GM23338 (cell line): Measurements from ENCODE around the gene USP10. TPM values are rescaled to one million over a fixed set of nuclear protein-coding genes. Genes with fewer than 3 reads are reported as not detected.

ENCODE experiments used
- ATAC-seq: fragments of 200-7000 bp; cut with Tn5 transposase; 3 replicates; pipeline ENCODE4 v1.9.1; 2020
- DNase-seq: peaks from one replicate; pipeline ENCODE4 v3.0.0-alpha.2; 2015; ENCODE audit warnings: low spot score
- H2AFZ ChIP-seq: fragments of 200-600 bp; sonication (generic); 2 replicates; pipeline ENCODE4 v1.8.0; 2016; ENCODE audit warnings: antibody characterized with exemption, mild to moderate bottlenecking, moderate library complexity
- H3F3A ChIP-seq: fragments of 200-600 bp; sonication (generic); replicated peaks from 2 replicates; pipeline ENCODE4 v1.8.0; 2017; ENCODE audit warnings: antibody characterized with exemption, mixed run types, low read depth
- H3K27ac ChIP-seq: fragments of 200-600 bp; sonication (generic); 2 replicates; pipeline ENCODE4 v1.6.1; 2016; ENCODE audit warnings: low read depth
- H3K27me3 ChIP-seq: fragments of 200-600 bp; sonication (generic); 2 replicates; pipeline ENCODE4 v1.8.0; 2016; ENCODE audit warnings: mild to moderate bottlenecking, mixed run types, moderate library complexity; ENCODE audit not compliant: insufficient read depth
- H3K36me3 ChIP-seq: fragments of 200-600 bp; sonication (generic); 2 replicates; pipeline ENCODE4 v1.8.0; 2016; ENCODE audit warnings: mild to moderate bottlenecking; ENCODE audit not compliant: insufficient read depth
- H3K4me1 ChIP-seq: fragments of 200-600 bp; sonication (generic); 2 replicates; pipeline ENCODE4 v1.8.0; 2016; ENCODE audit warnings: mild to moderate bottlenecking, moderate library complexity; ENCODE audit not compliant: insufficient read depth
- H3K4me2 ChIP-seq: fragments of 200-600 bp; sonication (generic); 2 replicates; pipeline ENCODE4 v1.7.1; 2017; ENCODE audit warnings: mixed run types
- H3K4me3 ChIP-seq: fragments of 200-600 bp; sonication (generic); 2 replicates; pipeline ENCODE4 v1.6.1; 2016; ENCODE audit warnings: mixed run types
- H3K79me2 ChIP-seq: fragments of 200-600 bp; sonication (generic); replicated peaks from 2 replicates; pipeline ENCODE4 v1.8.0; 2017; ENCODE audit warnings: mild to moderate bottlenecking; ENCODE audit not compliant: insufficient read depth
- H3K9me2 ChIP-seq: fragments of 200-600 bp; sonication (generic); 2 replicates; pipeline ENCODE4 v1.8.0; 2017; ENCODE audit not compliant: insufficient read depth
- H4K20me1 ChIP-seq: fragments of 200-600 bp; sonication (generic); replicated peaks from 2 replicates; pipeline ENCODE4 v1.8.0; 2017; ENCODE audit warnings: mild to moderate bottlenecking; ENCODE audit not compliant: insufficient read depth
- H3K27ac Mint-ChIP-seq: 2 replicates; pipeline ENCODE4 v1.8.0; 2020; ENCODE audit warnings: inconsistent platforms, mild to moderate bottlenecking, moderate library complexity, mixed read lengths
- H3K27me3 Mint-ChIP-seq: 3 replicates; pipeline ENCODE4 v1.8.0; 2022; ENCODE audit warnings: low read depth, mild to moderate bottlenecking, moderate library complexity, mixed read lengths, inconsistent platforms; ENCODE audit not compliant: insufficient read depth, poor library complexity
- H3K36me3 Mint-ChIP-seq: 3 replicates; pipeline ENCODE4 v1.8.0; 2021; ENCODE audit warnings: low read depth, mild to moderate bottlenecking, inconsistent platforms, moderate library complexity, mixed read lengths
- H3K4me1 Mint-ChIP-seq: 3 replicates; pipeline ENCODE4 v1.8.0; 2020; ENCODE audit warnings: mild to moderate bottlenecking, inconsistent platforms, mixed read lengths
- H3K4me3 Mint-ChIP-seq: 3 replicates; pipeline ENCODE4 v1.8.0; 2021; ENCODE audit warnings: moderate library complexity, mild to moderate bottlenecking, inconsistent platforms, mixed read lengths
- H3K9me3 Mint-ChIP-seq: 3 replicates; pipeline ENCODE4 v1.8.0; 2020; ENCODE audit warnings: moderate library complexity, mild to moderate bottlenecking, inconsistent platforms, mixed read lengths
- CREB1 ChIP-seq: fragments of 250-450 bp; sonication (Bioruptor Pico); IDR thresholded peaks from 2 replicates; pipeline ENCODE4 v1.5.0; 2020; ENCODE audit warnings: low read depth, mild to moderate bottlenecking, moderate library complexity
- CTCF ChIP-seq, 2 experiments: fragments of 200-600 bp in 1 of 2; sonication (generic) in 1 of 2; conservative IDR thresholded peaks; 2 replicates each; pipeline versions ENCODE4 v1.5.1 to v1.6.1; 2016 to 2017; ENCODE audit warnings: antibody characterized with exemption in 2 of 2, low read depth in 2 of 2, mild to moderate bottlenecking in 2 of 2, moderate library complexity in 1 of 2
- ETS1 ChIP-seq: IDR thresholded peaks from 2 replicates; pipeline ENCODE4 v1.6.1; 2016; ENCODE audit warnings: antibody characterized with exemption
- EZH2 ChIP-seq: fragments of 200-600 bp; sonication (generic); IDR thresholded peaks from one replicate; pipeline ENCODE4 v1.8.0; 2017; ENCODE audit warnings: antibody characterized with exemption, mild to moderate bottlenecking, low read depth; ENCODE audit not compliant: unreplicated experiment
- EZH2phosphoT487 ChIP-seq: fragments of 200-600 bp; sonication (generic); IDR thresholded peaks from one replicate; pipeline ENCODE4 v1.8.1; 2018; ENCODE audit warnings: antibody characterized with exemption; ENCODE audit not compliant: unreplicated experiment
- JUNB ChIP-seq: IDR thresholded peaks from one replicate; pipeline ENCODE4 v1.6.1; 2016; ENCODE audit warnings: antibody characterized with exemption; ENCODE audit not compliant: unreplicated experiment
- NANOG ChIP-seq: IDR thresholded peaks from 2 replicates; pipeline ENCODE4 v1.6.1; 2016; ENCODE audit warnings: antibody characterized with exemption, borderline replicate concordance
- POLR2AphosphoS5 ChIP-seq: IDR thresholded peaks from 2 replicates; pipeline ENCODE4 v1.6.1; 2016; ENCODE audit warnings: antibody characterized with exemption, low read depth
- STAT1 ChIP-seq: IDR thresholded peaks from one replicate; pipeline ENCODE4 v1.6.1; 2016; ENCODE audit warnings: antibody characterized with exemption; ENCODE audit not compliant: unreplicated experiment
- ZNF114 ChIP-seq: fragments of 250-450 bp; sonication (Bioruptor Pico); IDR thresholded peaks from 2 replicates; pipeline ENCODE4 v1.5.0; 2020; ENCODE audit warnings: mild to moderate bottlenecking, moderate library complexity
- polyA plus RNA-seq: library from polyadenylated mRNA; unstranded; fragments of >200 nt; fragmentation: Nextera tagmentation; extraction: Ambion mirVana; gene quantifications from 2 replicates; pipeline ENCODE4 v1.2.1, GENCODE V29; 2016
- total RNA-seq: library from RNA; depleted of rRNA; stranded (reverse); fragments of >200 nt; shearing (Covaris generic); gene quantifications from 2 replicates; pipeline ENCODE4 v1.2.3, GENCODE V29; 2014
- TF ChIP-seq, protein P1 (sequence below): IDR thresholded peaks from one replicate; pipeline ENCODE4 v1.6.1; 2018; ENCODE audit warnings: antibody characterized with exemption; ENCODE audit not compliant: unreplicated experiment

USP10 gene
- total and polyA plus RNA-seq, 2 experiments from 2014 or later: 158 to 194 TPM

GRCh38 chr16:84754353-84754856 lies 54.6 kb downstream of the USP10 start:
- no peak overlapping the region for H2AFZ ChIP-seq
- peaks cover 2% of the 10 kb centered on the region; the same call in 1 of the 2 replicates for H3K36me3 ChIP-seq
- Mint-ChIP-seq H3K27me3 (peaks cover 2% of the 10 kb centered on the region), H3K36me3 (peaks cover 7% of the 10 kb centered on the region; the same call in 2 of the 3 replicates), H3K9me3 (no peaks in the 10 kb centered on the region), H3K27ac (no peak overlapping the region), H3K4me3 (no peak overlapping the region), H3K4me1 (peaks cover 33% of the 10 kb centered on the region)
- DNase-seq (peak; percentile 90), ATAC-seq (peak; percentile 88)
- H3F3A ChIP-seq: peaks cover 6% of the 10 kb centered on the region; the same call in 1 of the 2 replicates
- peaks cover 98% of the 10 kb centered on the region for H3K79me2 ChIP-seq
- H3K4me1 ChIP-seq: peaks cover 17% of the 10 kb centered on the region
- peaks cover 68% of the 10 kb centered on the region for H4K20me1 ChIP-seq
- no peak overlapping the region for H3K4me3 ChIP-seq
- no peaks in the 10 kb centered on the region for H3K27me3 ChIP-seq
- H3K27ac ChIP-seq: no peak overlapping the region
- TF ChIP-seq EZH2phosphoT487 (no peak), CTCF (conservative IDR thresholded peaks at IDR 0.05; ENCODE audit: low read depth in 2 of 2) (peak; percentile 74 to 84)
- H3K4me2 ChIP-seq: no peak overlapping the region
- no peaks in the 10 kb centered on the region for H3K9me2 ChIP-seq

DNA sequence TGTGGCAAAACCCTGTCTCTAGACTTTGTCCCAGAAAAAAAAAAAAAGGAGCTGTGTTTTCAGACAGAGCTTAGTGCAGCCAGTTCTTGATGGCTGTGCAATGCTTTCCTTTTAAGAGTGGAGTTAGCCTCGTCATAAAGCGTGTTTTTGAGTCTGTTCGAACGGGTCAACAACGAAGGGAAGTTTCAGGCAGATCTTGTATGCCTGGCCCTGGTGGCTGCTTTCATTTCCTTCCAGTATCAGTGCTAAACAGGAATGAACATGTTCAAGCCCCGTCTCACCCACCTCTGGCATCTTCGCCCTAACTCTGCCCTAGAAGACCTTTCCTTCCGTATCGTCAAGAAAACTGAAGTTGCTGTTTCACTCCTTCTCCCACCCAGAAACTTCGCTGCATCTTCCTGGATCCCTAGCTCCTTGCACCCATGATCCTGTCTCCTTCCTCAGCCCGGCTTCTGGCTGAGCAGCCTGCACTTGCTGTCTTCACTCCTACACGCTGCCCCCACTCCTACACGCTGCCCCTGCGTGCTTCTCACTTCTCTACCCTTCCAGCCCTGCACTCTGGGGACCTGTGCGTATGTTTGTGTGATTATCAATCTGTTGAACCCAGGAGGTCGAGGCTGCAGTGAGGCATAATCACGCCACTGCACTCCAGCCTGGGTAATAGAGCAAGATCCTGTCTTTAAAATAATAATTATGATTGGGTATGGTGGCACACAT lies 55.3 kb downstream of the USP10 start:
- H3K9me2 ChIP-seq: no peaks in the 10 kb centered on the region
- no peak overlapping the region for H3K4me3 ChIP-seq
- H3K4me2 ChIP-seq: no peak overlapping the region
- Mint-ChIP-seq H3K4me1 (peaks cover 33% of the 10 kb centered on the region), H3K27me3 (peaks cover 2% of the 10 kb centered on the region), H3K27ac (peak overlapping the region; percentile 59), H3K36me3 (peaks cover 13% of the 10 kb centered on the region), H3K4me3 (no peak overlapping the region), H3K9me3 (no peaks in the 10 kb centered on the region)
- H4K20me1 ChIP-seq: peaks cover 68% of the 10 kb centered on the region
- H3F3A ChIP-seq: peaks cover 7% of the 10 kb centered on the region; the same call in 1 of the 2 replicates
- H3K36me3 ChIP-seq: peaks cover 9% of the 10 kb centered on the region; the same call in 1 of the 2 replicates
- H3K79me2 ChIP-seq: peaks cover 98% of the 10 kb centered on the region
- no peak overlapping the region for H3K27ac ChIP-seq
- TF ChIP-seq EZH2phosphoT487: no peak
- H3K4me1 ChIP-seq: peaks cover 17% of the 10 kb centered on the region
- H3K27me3 ChIP-seq: no peaks in the 10 kb centered on the region
- DNase-seq (no peak), ATAC-seq (no peak)
- no peak overlapping the region for H2AFZ ChIP-seq

GRCh38 chr16:84756830-84757229 lies 57.0 kb downstream of the USP10 start:
- Histone ChIP-seq H3K27ac (no peak overlapping the region), H3F3A (peaks cover 5% of the 10 kb centered on the region; the same call in 1 of the 2 replicates), H3K4me1 (peaks cover 16% of the 10 kb centered on the region), H3K27me3 (no peaks in the 10 kb centered on the region), H3K36me3 (peaks cover 10% of the 10 kb centered on the region), H3K4me3 (no peak overlapping the region), H2AFZ (no peak overlapping the region), H3K4me2 (no peak overlapping the region), H3K79me2 (peaks cover 97% of the 10 kb centered on the region), H4K20me1 (peaks cover 58% of the 10 kb centered on the region), H3K9me2 (no peaks in the 10 kb centered on the region)
- ATAC-seq: no peak
- DNase-seq: no peak
- Mint-ChIP-seq H3K4me1 (peaks cover 33% of the 10 kb centered on the region), H3K27me3 (peaks cover 2% of the 10 kb centered on the region), H3K27ac (no peak overlapping the region), H3K9me3 (no peaks in the 10 kb centered on the region), H3K36me3 (peaks cover 28% of the 10 kb centered on the region), H3K4me3 (no peak overlapping the region)
- TF ChIP-seq POLR2AphosphoS5 (no peak), NANOG (no peak), EZH2phosphoT487 (no peak), ZNF114 (CRISPR knock-in tag) (no peak), EZH2 (no peak), STAT1 (no peak), ETS1 (no peak), CREB1 (no peak), JUNB (no peak)
- TF ChIP-seq, protein P1, sequence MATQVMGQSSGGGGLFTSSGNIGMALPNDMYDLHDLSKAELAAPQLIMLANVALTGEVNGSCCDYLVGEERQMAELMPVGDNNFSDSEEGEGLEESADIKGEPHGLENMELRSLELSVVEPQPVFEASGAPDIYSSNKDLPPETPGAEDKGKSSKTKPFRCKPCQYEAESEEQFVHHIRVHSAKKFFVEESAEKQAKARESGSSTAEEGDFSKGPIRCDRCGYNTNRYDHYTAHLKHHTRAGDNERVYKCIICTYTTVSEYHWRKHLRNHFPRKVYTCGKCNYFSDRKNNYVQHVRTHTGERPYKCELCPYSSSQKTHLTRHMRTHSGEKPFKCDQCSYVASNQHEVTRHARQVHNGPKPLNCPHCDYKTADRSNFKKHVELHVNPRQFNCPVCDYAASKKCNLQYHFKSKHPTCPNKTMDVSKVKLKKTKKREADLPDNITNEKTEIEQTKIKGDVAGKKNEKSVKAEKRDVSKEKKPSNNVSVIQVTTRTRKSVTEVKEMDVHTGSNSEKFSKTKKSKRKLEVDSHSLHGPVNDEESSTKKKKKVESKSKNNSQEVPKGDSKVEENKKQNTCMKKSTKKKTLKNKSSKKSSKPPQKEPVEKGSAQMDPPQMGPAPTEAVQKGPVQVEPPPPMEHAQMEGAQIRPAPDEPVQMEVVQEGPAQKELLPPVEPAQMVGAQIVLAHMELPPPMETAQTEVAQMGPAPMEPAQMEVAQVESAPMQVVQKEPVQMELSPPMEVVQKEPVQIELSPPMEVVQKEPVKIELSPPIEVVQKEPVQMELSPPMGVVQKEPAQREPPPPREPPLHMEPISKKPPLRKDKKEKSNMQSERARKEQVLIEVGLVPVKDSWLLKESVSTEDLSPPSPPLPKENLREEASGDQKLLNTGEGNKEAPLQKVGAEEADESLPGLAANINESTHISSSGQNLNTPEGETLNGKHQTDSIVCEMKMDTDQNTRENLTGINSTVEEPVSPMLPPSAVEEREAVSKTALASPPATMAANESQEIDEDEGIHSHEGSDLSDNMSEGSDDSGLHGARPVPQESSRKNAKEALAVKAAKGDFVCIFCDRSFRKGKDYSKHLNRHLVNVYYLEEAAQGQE: no peak
